B cell (primary cell): ENCODE results near the gene PLCXD1.

Experiments
- EZH2 ChIP-seq: IDR thresholded peaks from 2 replicates; pipeline ENCODE4 v1.6.1; 2012; ENCODE audit warnings: borderline replicate concordance, low read depth, mild to moderate bottlenecking, moderate library complexity, low read length; ENCODE audit not compliant: insufficient read depth, poor library complexity, severe bottlenecking
- TF ChIP-seq, protein P1 (sequence below): fragments of 200-600 bp; IDR thresholded peaks from one replicate; pipeline ENCODE4 v1.8.0; 2022; ENCODE audit warnings: antibody characterized with exemption, mild to moderate bottlenecking

DNA sequence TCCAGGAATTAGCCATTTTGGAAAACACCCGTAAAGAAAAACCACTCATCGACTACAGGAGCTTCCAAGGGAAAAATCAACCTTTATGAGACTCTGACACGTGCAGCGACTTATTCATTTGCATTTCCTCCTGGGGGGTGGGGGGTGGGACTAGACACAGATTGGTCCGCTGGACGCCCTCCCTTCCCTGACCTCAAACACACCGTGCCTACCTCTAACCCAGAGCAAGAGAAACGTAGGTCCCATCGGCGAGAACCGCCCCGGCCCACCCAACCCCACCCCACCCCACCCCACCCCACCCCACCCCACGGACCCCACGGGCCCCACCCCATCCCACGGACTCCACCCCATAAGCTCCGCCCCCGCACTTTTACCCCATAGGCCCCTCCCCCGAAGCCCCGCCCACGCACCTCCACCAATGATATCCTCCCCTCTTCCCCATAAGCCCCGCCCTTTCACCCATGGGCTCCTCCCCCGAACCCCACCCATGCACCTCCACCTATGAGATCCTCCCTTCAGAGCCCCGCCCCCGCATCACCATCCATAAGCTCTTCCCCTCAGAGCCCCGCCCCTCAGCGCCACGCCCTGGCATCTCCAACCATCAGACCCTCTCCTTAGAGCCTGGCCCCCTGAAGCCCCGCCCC lies 36.4 kb downstream of the PLCXD1 start:
- TF ChIP-seq, protein P1, sequence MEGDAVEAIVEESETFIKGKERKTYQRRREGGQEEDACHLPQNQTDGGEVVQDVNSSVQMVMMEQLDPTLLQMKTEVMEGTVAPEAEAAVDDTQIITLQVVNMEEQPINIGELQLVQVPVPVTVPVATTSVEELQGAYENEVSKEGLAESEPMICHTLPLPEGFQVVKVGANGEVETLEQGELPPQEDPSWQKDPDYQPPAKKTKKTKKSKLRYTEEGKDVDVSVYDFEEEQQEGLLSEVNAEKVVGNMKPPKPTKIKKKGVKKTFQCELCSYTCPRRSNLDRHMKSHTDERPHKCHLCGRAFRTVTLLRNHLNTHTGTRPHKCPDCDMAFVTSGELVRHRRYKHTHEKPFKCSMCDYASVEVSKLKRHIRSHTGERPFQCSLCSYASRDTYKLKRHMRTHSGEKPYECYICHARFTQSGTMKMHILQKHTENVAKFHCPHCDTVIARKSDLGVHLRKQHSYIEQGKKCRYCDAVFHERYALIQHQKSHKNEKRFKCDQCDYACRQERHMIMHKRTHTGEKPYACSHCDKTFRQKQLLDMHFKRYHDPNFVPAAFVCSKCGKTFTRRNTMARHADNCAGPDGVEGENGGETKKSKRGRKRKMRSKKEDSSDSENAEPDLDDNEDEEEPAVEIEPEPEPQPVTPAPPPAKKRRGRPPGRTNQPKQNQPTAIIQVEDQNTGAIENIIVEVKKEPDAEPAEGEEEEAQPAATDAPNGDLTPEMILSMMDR, result no peak
- TF ChIP-seq EZH2, result no peak
